ENCODE results near the gene ID1.

DNA sequence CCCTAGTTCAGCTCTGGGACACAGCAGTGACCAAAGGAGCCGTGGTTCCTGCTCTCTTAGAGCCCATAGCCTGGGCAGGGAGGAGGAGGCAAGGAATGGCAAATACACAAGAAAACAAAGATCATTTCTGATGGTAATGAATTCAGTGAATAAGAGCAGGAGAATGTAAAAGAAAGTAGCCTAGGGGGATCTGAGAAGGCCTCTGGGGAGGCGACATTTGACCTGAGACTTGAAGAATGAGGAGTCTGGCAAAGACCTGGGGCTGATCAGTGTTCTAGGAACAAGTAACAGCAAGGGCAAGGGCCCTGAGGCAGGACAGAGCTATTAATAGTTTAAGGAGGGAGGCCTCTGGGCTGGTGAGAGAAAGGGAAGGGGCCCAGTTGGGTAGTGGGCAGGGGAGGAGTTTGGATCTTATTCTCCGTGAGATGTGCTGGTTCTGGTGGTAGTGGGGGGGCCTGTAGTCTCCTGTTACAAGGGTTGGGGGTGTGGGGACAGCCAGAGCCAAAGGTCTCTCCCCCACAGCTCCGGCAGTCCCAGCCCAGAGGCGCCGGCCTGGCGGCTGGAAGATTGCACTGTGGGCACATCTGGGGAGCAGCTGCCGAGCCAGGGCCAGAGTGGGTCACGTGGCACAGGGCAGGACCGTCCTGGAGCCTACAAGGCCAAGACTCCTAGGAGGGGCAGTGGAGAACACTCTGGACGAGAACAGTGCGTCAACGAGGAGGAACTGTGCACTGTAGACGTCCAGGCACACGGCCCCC, 9.3 kb upstream of the ID1 start:
- TF ChIP-seq ZNF274 (IDR thresholded peaks at IDR 0.05; ENCODE audit: low read depth, low read length), result no peak
- no peak for TF ChIP-seq SUZ12 (IDR thresholded peaks at IDR 0.05; ENCODE audit: extremely low read depth, insufficient read depth, insufficient read length)
- no peak for TF ChIP-seq YY1 (IDR thresholded peaks at IDR 0.05; ENCODE audit: insufficient read depth, insufficient read length)
